T47D (cell line): ENCODE measurements around the gene GRK4.
"Not testable (repeated sequence)": the region's sequence is repeated elsewhere in the genome, so short reads cannot be mapped to it uniquely, and the experiment has no call there.

Source experiments
- DNase-seq, 2 experiments: peaks; one replicate each; pipeline versions ENCODE4 v3.0.0 to v3.0.0-alpha.2; 2011 to 2012; ENCODE audit warnings: low read depth in 1 of 2, low spot score in 1 of 2
- JUND ChIP-seq: IDR thresholded peaks from 2 replicates; pipeline ENCODE4 v1.6.1; 2012; ENCODE audit warnings: low read depth
- in situ Hi-C: cut with HindIII; loops from 2 replicates; pipeline ENCODE4 v1.10.0; 2016; ENCODE audit warnings: low sequenced_read_pairs, low pct_unique_long_range_greater_than_20kb

GRK4 gene

GRCh38 chr4:2962614-2963174 is 677 bp upstream of the GRK4 start:
- peak; percentile 34 to 61 for DNase-seq
- in situ Hi-C loops = no loop called here
- TF ChIP-seq JUND = no peak

DNA sequence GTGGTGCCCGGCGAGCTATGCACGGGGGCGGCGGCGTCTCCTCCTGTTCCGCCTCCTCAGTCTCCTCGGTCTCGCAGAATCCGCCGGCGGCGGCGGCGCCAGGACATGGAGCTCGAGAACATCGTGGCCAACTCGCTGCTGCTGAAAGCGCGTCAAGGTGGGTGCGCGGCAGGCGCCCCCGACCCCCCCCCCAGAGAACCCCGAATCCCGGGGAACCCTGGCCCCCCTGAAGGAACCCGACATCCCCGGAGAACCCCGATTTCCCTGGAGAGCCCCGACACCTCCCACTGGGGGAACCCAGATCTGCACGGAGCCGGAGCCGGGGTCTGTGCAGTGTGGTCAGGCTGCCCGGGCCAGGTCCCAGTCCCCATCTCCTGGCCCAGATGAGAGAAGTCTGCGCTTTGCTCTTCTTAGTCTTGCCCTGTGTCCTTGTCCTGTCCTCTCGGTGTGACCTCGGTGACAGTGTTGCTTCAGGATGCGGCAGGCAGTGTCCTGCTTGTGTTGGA is 648 bp downstream of the GRK4 start:
- peak; percentile 66 to 78 for DNase-seq

DNA sequence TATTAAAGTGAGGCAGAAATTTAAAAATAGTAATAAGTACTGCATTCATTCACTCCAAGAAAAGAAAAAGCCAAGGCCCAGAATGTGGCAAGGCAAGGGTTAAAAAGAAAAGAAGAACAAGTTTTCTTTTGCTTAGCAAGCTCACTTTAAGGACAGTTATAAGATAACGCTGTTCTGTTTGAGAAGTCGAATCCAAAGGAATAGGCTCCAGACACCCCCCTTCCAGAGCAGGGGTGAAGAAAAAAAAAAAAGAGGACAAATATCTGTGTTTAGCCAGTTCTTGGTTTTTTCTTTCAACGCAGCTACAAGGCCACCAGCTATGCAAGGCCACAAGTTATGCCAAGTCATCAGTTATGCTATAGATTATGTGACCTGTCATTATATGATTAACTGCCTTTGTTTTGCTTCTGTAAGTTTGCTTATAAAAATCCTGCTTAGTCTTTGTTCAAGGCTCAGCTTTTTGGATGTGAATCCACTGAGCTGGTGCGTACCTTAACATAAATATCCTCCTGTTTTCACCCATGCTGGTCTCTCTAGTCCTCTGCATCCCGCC is 1.4 kb downstream of the GRK4 start:
- no peak for DNase-seq
- no peak for TF ChIP-seq JUND
- in situ Hi-C loops = no loop called here

More for the DNA sequence above, 648 bp downstream of the GRK4 start:
- in situ Hi-C loops = no loop called here
- no peak for TF ChIP-seq JUND

- no peak for DNase-seq
- in situ Hi-C loops = no loop called here
- TF ChIP-seq JUND = no peak
Measured at GRCh38 chr4:2965262-2965661, 1.9 kb downstream of the GRK4 start.

GRCh38 chr4:2968381-2968780 is 5.0 kb downstream of the GRK4 start:
- in situ Hi-C loops = no loop called here
- DNase-seq = no peak
- TF ChIP-seq JUND = no peak

DNA sequence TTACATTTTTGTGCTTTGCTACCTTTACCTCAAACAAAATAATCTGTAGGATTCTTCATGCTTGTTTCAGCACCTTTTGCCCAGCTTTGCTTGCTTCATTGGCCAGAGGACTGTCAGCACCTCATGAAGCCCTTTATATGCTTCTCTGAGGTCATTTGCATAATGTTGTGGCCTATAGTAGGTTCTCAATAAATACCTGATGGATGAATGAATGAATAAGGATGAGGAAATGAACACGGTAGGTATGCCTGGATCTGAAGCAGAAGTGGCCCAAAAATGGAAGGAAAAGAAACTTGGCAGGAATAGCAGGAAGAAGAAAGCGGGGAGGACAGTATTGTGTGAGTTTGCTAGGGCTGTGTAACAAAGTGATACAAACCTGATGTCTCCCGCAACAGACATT is 7.9 kb downstream of the GRK4 start:
- TF ChIP-seq JUND = no peak
- in situ Hi-C loops = no loop called here
- DNase-seq = no peak

DNA sequence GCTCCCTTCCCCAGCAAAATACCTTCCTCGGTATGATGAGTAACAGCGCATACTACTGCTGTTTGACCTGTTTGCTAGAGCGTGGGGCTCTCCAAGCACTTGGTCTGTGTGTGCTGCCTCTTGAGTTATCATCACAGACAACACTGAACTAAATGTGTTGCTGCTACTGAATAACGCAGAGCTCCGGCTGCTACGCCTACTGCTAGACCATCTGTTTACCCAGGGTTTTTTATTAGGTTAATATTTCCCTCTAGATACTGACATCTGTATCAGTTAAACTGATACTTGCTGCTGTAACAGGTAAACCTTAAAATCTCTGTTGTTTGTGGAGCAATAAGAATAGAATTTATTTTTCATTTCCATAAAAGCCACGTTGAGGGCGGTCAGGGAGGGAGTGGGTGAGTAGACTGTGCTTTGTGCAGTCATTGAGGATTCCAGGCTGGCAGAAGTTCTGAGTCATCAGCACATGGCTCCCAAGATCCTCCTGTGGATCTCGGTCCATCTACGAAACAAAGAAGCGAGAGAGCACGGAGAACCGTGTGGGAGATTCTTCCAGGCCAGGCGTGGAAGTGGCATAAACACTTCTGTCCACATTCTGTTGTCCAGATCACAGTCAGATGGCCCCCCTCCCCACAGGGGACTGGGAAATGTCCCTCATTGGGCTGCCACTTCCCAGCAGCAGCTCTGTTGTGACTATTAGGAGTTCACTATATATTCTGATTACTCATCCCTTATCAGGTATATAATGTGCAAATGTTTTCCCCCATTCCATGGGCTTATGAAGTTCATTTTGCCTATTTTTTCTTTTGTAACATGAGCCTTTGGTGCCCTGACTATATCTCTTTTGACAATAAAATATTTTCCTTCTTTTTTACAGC is 14.1 kb downstream of the GRK4 start:
- no peak for TF ChIP-seq JUND

GRCh38 chr4:2981256-2981819 is 18.0 kb downstream of the GRK4 start:
- in situ Hi-C loops = no loop called here
- peak in 1 of 2 experiments; percentile 6 for DNase-seq
- no peak for TF ChIP-seq JUND

More for the DNA sequence above, 14.1 kb downstream of the GRK4 start:
- DNase-seq = no peak
- in situ Hi-C loops = no loop called here

DNA sequence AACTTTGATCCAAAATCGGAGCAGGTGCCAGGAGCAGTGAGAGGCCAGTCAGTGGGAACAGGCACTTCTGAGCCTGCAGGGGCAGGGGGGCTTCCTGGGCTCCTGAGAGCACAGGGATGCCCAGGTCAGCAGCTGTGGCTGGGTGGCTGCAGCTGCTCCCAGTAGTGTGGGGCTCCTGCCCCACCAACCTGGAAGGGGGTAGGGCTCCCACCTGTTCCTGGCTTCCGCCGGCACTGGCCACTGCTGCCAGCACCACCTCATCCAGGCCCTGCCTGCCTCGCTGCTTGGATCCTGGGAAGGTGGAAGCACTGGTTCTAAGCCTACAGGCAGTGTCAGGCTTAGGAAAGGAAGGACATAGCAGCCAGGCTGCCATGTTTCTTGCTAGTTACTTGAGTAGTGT is 18.6 kb downstream of the GRK4 start:
- in situ Hi-C loops = no loop called here
- DNase-seq = no peak
- no peak for TF ChIP-seq JUND

DNA sequence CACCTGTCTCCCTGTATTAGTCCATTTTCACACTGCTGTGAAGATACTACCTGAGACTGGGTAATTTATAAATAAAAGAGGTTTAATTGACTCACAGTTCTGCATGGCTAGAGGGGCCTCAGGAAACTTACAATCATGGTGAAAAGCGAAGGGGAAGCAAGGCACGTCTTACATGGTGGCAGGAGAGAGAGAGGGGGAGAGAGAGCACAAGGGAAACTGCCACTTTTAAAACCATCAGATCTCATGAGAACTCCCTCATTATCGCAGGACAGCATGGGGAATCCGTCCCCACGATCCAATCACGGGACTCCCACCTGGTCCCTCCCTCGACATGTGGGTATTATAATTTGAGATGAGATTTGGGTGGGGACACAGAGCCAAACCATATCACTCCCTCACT is 20.3 kb downstream of the GRK4 start:
- DNase-seq, in situ Hi-C loops: not testable (repeated sequence)

DNA sequence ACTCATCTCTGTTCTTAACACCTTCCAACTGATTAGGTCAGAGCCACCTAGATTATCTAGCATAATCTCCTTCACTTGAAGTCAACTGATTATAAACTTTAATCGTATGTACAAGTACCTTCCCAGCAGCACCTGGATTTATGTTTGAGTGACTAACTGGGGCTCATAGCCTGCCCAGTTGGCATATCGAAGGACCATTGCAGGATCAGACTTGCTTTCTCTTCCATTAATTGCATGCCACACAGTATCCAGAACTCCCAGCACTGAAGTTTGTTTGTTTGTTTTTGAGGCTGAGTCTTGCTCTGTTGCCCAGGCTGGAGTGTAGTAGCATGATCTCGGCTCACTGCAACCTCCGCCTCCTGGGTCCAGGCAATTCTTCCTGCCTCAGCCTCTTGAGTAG is 27.9 kb downstream of the GRK4 start:
- no peak for TF ChIP-seq JUND
- in situ Hi-C loops = no loop called here
- DNase-seq = no peak

DNA sequence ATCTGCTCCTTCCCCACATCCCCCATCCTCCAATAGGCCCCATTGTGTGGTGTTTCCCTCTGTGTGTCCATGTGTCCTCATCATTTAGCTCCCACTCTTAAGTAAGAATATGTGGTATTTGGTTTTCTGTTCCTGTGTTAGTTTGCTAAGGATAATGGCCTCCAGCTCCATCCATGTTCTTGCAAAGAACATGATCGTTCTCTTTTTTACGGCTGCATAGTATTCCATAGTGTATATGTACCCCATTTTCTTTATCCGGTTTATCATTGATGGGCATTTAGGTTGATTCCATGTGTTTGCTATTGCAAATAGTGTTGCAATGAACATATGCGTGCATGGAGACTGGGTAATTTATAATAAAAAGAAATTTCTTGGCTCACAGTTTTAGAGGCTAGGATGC is 31.5 kb downstream of the GRK4 start:
- TF ChIP-seq JUND = no peak
- DNase-seq = no peak
- in situ Hi-C loops = no loop called here
